Gastroesophageal sphincter (tissue), 3 donors: ENCODE data around the gene VEGFA.

Experiments used
- CTCF ChIP-seq, 4 experiments: fragments of 200-600 bp in 2 of 4; fragments of 450-650 bp in 2 of 4; sonication (generic) in 1 of 4; IDR thresholded peaks; one replicate each; pipeline ENCODE4 v1.5.1; 2017 to 2019; ENCODE audit warnings: antibody characterized with exemption in 4 of 4, mild to moderate bottlenecking in 2 of 4, moderate library complexity in 2 of 4
- EP300 ChIP-seq: sonication (generic); formaldehyde crosslinking; IDR thresholded peaks from one replicate; pipeline ENCODE4 v1.6.1; 2017; ENCODE audit warnings: antibody characterized with exemption, mild to moderate bottlenecking
- POLR2AphosphoS5 ChIP-seq: sonication (generic); formaldehyde crosslinking; IDR thresholded peaks from one replicate; pipeline ENCODE4 v1.6.1; 2017; ENCODE audit warnings: antibody characterized with exemption

GRCh38 chr6:43753570-43754183, 16.3 kb upstream of the VEGFA start:
- TF ChIP-seq EP300 (no peak), CTCF (IDR thresholded peaks at IDR 0.05) (no peak), POLR2AphosphoS5 (no peak)
